HepG2 (cell line): ENCODE data around the gene ATP1A2. TPM values are rescaled to one million over a fixed set of nuclear protein-coding genes. Genes with fewer than 3 reads are reported as not detected.

Experiments
- ATAC-seq: fragments of 200-7000 bp; cut with Tn5 transposase; 3 replicates; pipeline ENCODE4 v1.9.1; 2020; ENCODE audit warnings: mild to moderate bottlenecking, moderate library complexity
- BruUV-seq: library from RNA; stranded (reverse); fragments of 400-500 nt; replicated peaks from 2 replicates; lab custom pipeline; 2021; lab: Mats Ljungman, UMichigan
- CTCF ChIA-PET: fragments of 300-600 bp; formaldehyde crosslinking; extraction: SDS; loops from one replicate; lab custom pipeline; 2021; ENCODE audit warnings: low total read pairs, inconsistent platforms, low intra/inter-chr PET ratio; lab: Yijun Ruan, JAX
- POLR2A ChIA-PET: fragments of 350-600 bp; sonication (Branson Sonifier 250); formaldehyde crosslinking; loops from one replicate; lab custom pipeline; 2020; ENCODE audit warnings: antibody characterized with exemption, inconsistent platforms; lab: Yijun Ruan, JAX
- DNase-seq: peaks from one replicate; pipeline ENCODE4 v3.0.0-alpha.2; 2015; ENCODE audit warnings: low spot score
- FAIRE-seq: peaks from 3 replicates; lab custom pipeline; 2011; peaks lifted over from hg19 to GRCh38; lab: Jason Lieb, UNC
- H2AFZ ChIP-seq: one replicate; pipeline ENCODE4 v1.6.1; 2011; ENCODE audit warnings: low read length, inconsistent platforms
- H3K27ac ChIP-seq: fragments of 300-600 bp; 3 replicates; pipeline ENCODE4 v1.8.0; 2011; ENCODE audit warnings: mixed run types, mild to moderate bottlenecking, mixed read lengths, low read length, inconsistent platforms; ENCODE audit not compliant: insufficient read depth; ENCODE audit errors: extremely low read length
- H3K27me3 ChIP-seq, 2 experiments: fragments of 200-600 bp in 1 of 2; 2 replicates in 1 of 2; 3 replicates in 1 of 2; pipeline versions ENCODE4 v1.6.0 to v1.8.0; 2011; ENCODE audit warnings: low read length in 2 of 2, mild to moderate bottlenecking in 2 of 2, moderate library complexity in 2 of 2, inconsistent platforms in 1 of 2; ENCODE audit not compliant: insufficient read depth in 2 of 2, control insufficient read depth in 1 of 2
- H3K36me3 ChIP-seq, 2 experiments: fragments of 200-600 bp in 1 of 2; replicated peaks in 1 of 2; 2 replicates in 1 of 2; 3 replicates in 1 of 2; pipeline versions ENCODE4 v1.5.1 to v1.8.0; 2011; ENCODE audit warnings: low read length in 2 of 2, inconsistent platforms in 1 of 2; ENCODE audit not compliant: insufficient read depth in 2 of 2, control insufficient read depth in 1 of 2
- H3K4me1 ChIP-seq: 2 replicates; pipeline ENCODE4 v1.5.1; 2012; ENCODE audit warnings: low read length, inconsistent platforms; ENCODE audit not compliant: insufficient read depth
- H3K4me2 ChIP-seq: 2 replicates; pipeline ENCODE4 v1.6.0; 2011; ENCODE audit warnings: low read depth, low read length, inconsistent platforms
- H3K4me3 ChIP-seq, 3 experiments: fragments of 200-600 bp in 1 of 3; sonication (generic), shearing (Covaris generic) in 1 of 3; replicated peaks in 1 of 3; 2 replicates each; pipeline ENCODE4 v1.5.1; 2011 to 2016; ENCODE audit warnings: low read length in 3 of 3, inconsistent platforms in 2 of 3, low read depth in 2 of 3, mild to moderate bottlenecking in 2 of 3, control low read depth in 1 of 3, mixed read lengths in 1 of 3; ENCODE audit not compliant: insufficient read depth in 1 of 3
- H3K79me2 ChIP-seq: one replicate; pipeline ENCODE4 v1.6.1; 2011; ENCODE audit warnings: low read length, inconsistent platforms; ENCODE audit not compliant: insufficient read depth
- H3K9ac ChIP-seq: 2 replicates; pipeline ENCODE4 v1.6.0; 2011; ENCODE audit warnings: mild to moderate bottlenecking, low read depth, low read length, inconsistent platforms; ENCODE audit not compliant: insufficient read depth
- H3K9me3 ChIP-seq: 2 replicates; pipeline ENCODE4 v1.5.1; 2012; ENCODE audit warnings: mild to moderate bottlenecking, low read length
- H4K20me1 ChIP-seq: 2 replicates; pipeline ENCODE4 v1.6.0; 2011; ENCODE audit warnings: inconsistent platforms, mild to moderate bottlenecking, low read length, moderate library complexity; ENCODE audit not compliant: insufficient read depth
- DMTF1 ChIP-seq: sonication (generic); formaldehyde crosslinking; IDR thresholded peaks from 2 replicates; pipeline ENCODE4 v1.4.0; 2020; ENCODE audit warnings: mild to moderate bottlenecking, missing genetic modification reagents
- MLXIP ChIP-seq: sonication (generic); formaldehyde crosslinking; IDR thresholded peaks from 2 replicates; pipeline ENCODE4 v1.9.0; 2021; ENCODE audit warnings: missing genetic modification reagents, borderline replicate concordance
- NR1H2 ChIP-seq: sonication (generic); formaldehyde crosslinking; IDR thresholded peaks from 2 replicates; pipeline ENCODE4 v1.8.1; 2022; ENCODE audit warnings: low read depth, missing genetic modification reagents, borderline replicate concordance
- PRDM10 ChIP-seq: sonication (generic); formaldehyde crosslinking; IDR thresholded peaks from 2 replicates; pipeline ENCODE4 v1.4.0; 2020; ENCODE audit warnings: low read depth, missing genetic modification reagents
- RBAK ChIP-seq: sonication (generic); formaldehyde crosslinking; IDR thresholded peaks from 2 replicates; pipeline ENCODE4 v1.5.1; 2020; ENCODE audit warnings: mild to moderate bottlenecking, missing genetic modification reagents
- TCF7 ChIP-seq: sonication (generic); IDR thresholded peaks from 2 replicates; pipeline ENCODE4 v1.6.1; 2016; ENCODE audit warnings: antibody characterized with exemption, low read depth
- TGIF2 ChIP-seq: IDR thresholded peaks from 2 replicates; pipeline ENCODE4 v1.6.1; 2016; ENCODE audit warnings: control low read depth, missing compliant biosample characterization
- THAP7 ChIP-seq: sonication (generic); formaldehyde crosslinking; IDR thresholded peaks from 2 replicates; pipeline ENCODE4 v1.8.1; 2023; ENCODE audit warnings: mild to moderate bottlenecking, missing genetic modification reagents
- TRIM22 ChIP-seq: fragments of 450-650 bp; IDR thresholded peaks from 2 replicates; pipeline ENCODE4 v1.6.1; 2017
- ZBTB1 ChIP-seq: sonication (generic); formaldehyde crosslinking; IDR thresholded peaks from 2 replicates; pipeline ENCODE4 v1.4.0; 2020; ENCODE audit warnings: missing genetic modification reagents, borderline replicate concordance
- ZBTB7A ChIP-seq: sonication (generic); formaldehyde crosslinking; IDR thresholded peaks from 2 replicates; pipeline ENCODE4 v1.8.0; 2022; ENCODE audit warnings: mild to moderate bottlenecking, missing genetic modification reagents
- ZNF251 ChIP-seq: sonication (generic); formaldehyde crosslinking; IDR thresholded peaks from 2 replicates; pipeline ENCODE4 v1.9.0; 2021; ENCODE audit warnings: mild to moderate bottlenecking, missing genetic modification reagents
- ZNF33B ChIP-seq: sonication (generic); formaldehyde crosslinking; IDR thresholded peaks from 2 replicates; pipeline ENCODE4 v1.5.1; 2020; ENCODE audit warnings: mild to moderate bottlenecking, missing genetic modification reagents
- ZNF430 ChIP-seq: sonication (generic); formaldehyde crosslinking; IDR thresholded peaks from 2 replicates; pipeline ENCODE4 v1.9.0; 2021; ENCODE audit warnings: mild to moderate bottlenecking, missing genetic modification reagents
- WGBS: methylation state at CpG from one replicate; pipeline ENCODE4 v1.1.6; 2017; ENCODE audit warnings: low lambda C conversion rate; 5-methylcytosine and 5-hydroxymethylcytosine counted together
- in situ Hi-C: cut with HindIII; loops from 2 replicates; pipeline ENCODE4 v1.10.0; 2017; ENCODE audit warnings: low pct_unique_long_range_greater_than_20kb; ENCODE audit not compliant: extremely low pct_ligation_motif_present
- intact Hi-C: fragments of 100-400 bp; cut with micrococcal nuclease; formaldehyde crosslinking; loops from one replicate; pipeline ENCODE4 v1.10.0; 2022; ENCODE audit not compliant: unreplicated experiment
- polyA plus RNA-seq, 8 experiments: library from polyadenylated mRNA; depleted of rRNA in 3 of 8; stranded (reverse) in 7 of 8; unstranded in 1 of 8; fragments of >200 nt; fragmentation: Illumina TruSeq in 4 of 8; extraction: Trizol in 4 of 8; gene quantifications; 2 replicates each; pipeline versions ENCODE4 v1.2.1 to v1.2.3, GENCODE V29; 2011 to 2016; ENCODE audit warnings: low read depth in 4 of 8, missing spikeins in 1 of 8, mixed read lengths in 1 of 8; ENCODE audit not compliant: insufficient read depth in 1 of 8
- total RNA-seq, 5 experiments: library from RNA; depleted of rRNA; stranded (reverse); fragments of >200 nt; fragmentation: Illumina TruSeq; extraction: Trizol; gene quantifications; 2 replicates each; pipeline ENCODE4 v1.2.3, GENCODE V29; 2016; ENCODE audit warnings: low read depth in 1 of 5

ATP1A2 gene
- total and polyA plus RNA-seq, 2 of the 13 experiments (the other 11 are each of a cell fraction or from before 2014, with no cell fraction given), result 0.16 TPM; not detected in 1

GRCh38 chr1:160177231-160177630, 61.7 kb downstream of the ATP1A2 start:
- no peaks in the 10 kb centered on the region for H4K20me1 ChIP-seq
- in situ Hi-C loops (no loop called here), intact Hi-C loops (no loop called here)
- H3K9me3 ChIP-seq, result no peaks in the 10 kb centered on the region
- H3K79me2 ChIP-seq, result no peaks in the 10 kb centered on the region
- ATAC-seq (no peak), DNase-seq (no peak), FAIRE-seq (no peak)
- no peak overlapping the region for H3K27ac ChIP-seq
- H3K4me3 ChIP-seq, result no peak overlapping the region
- BruUV-seq, result no TSS peak
- H3K36me3 ChIP-seq, result no peaks in the 10 kb centered on the region
- no peak overlapping the region for H3K9ac ChIP-seq
- H3K4me1 ChIP-seq, result peaks cover 15% of the 10 kb centered on the region; the same call in 1 of the 2 replicates
- no peak overlapping the region for H2AFZ ChIP-seq
- ChIA-PET CTCF (no interaction called here), POLR2A (no interaction called here)
- WGBS, result 73% methylated on average over 2 of the region's 2 CpGs
- H3K4me2 ChIP-seq, result no peak overlapping the region
- H3K27me3 ChIP-seq, result peaks cover 4 to 31% of the 10 kb centered on the region in 2 experiments; a peak in 4 of 5 replicates
- TF ChIP-seq ZNF430 (CRISPR knock-in tag) (no peak), DMTF1 (CRISPR knock-in tag) (no peak), MLXIP (CRISPR knock-in tag) (no peak), THAP7 (CRISPR knock-in tag) (no peak), PRDM10 (CRISPR knock-in tag) (no peak), TRIM22 (no peak), TCF7 (no peak), ZBTB7A (CRISPR knock-in tag) (no peak), ZBTB1 (no peak), NR1H2 (CRISPR knock-in tag) (no peak), RBAK (CRISPR knock-in tag) (no peak), TGIF2 (CRISPR knock-in tag) (no peak), ZNF33B (CRISPR knock-in tag) (no peak), ZNF251 (CRISPR knock-in tag) (no peak)
